Epithelial cell of proximal tubule (primary cell): ENCODE results near the gene DLL1. TPM values are rescaled to one million over a fixed set of nuclear protein-coding genes. Genes with fewer than 3 reads are reported as not detected.
A peak's percentile ranks its signal among the peaks of the same experiment; 100 is the strongest.
"Not testable (repeated sequence)": the region's sequence is repeated elsewhere in the genome, so short reads cannot be mapped to it uniquely, and the experiment has no call there.

Source experiments
- DNase-seq: peaks from one replicate; pipeline ENCODE4 v3.0.0-alpha.2; 2011; ENCODE audit warnings: low read depth
- H3K4me3 ChIP-seq: 2 replicates; pipeline ENCODE4 v1.5.1; 2011; ENCODE audit warnings: low read depth, mild to moderate bottlenecking, low read length
- CTCF ChIP-seq: conservative IDR thresholded peaks from 2 replicates; pipeline ENCODE4 v1.5.1; 2012; ENCODE audit warnings: low read depth, mild to moderate bottlenecking, low read length
- total RNA-seq: library from RNA; depleted of rRNA; stranded (reverse); fragments of >200 nt; gene quantifications from 2 replicates; pipeline ENCODE4 v1.2.3, GENCODE V29; 2015

DLL1 gene
- total RNA-seq = 1.4 and 1.7 TPM in 2 replicates

GRCh38 chr6:170290296-170291128, at the start of gene DLL1:
DLL1 (minus strand) TSS chr6:170291078; CDS start chr6:170290139, 939 bp downstream.
- no peak for DNase-seq
- peak within 1 kb of the TSS; percentile 62 for H3K4me3 ChIP-seq
- no peak for TF ChIP-seq CTCF

- H3K4me3 ChIP-seq = not testable (repeated sequence)
These were observed 44.3 kb upstream of the DLL1 start for GRCh38 chr6:170335199-170335598.

GRCh38 chr6:170329321-170329720, 38.4 kb upstream of the DLL1 start:
- DNase-seq = no peak
- no peak for TF ChIP-seq CTCF

More at GRCh38 chr6:170335199-170335598, 44.3 kb upstream of the DLL1 start:
- not testable (repeated sequence) for DNase-seq

GRCh38 chr6:170317718-170318117, 26.8 kb upstream of the DLL1 start:
- DNase-seq = no peak
- H3K4me3 ChIP-seq = no peak overlapping the region
- no peak for TF ChIP-seq CTCF

More at GRCh38 chr6:170329321-170329720, 38.4 kb upstream of the DLL1 start:
- H3K4me3 ChIP-seq = no peak overlapping the region

- DNase-seq = no peak
- TF ChIP-seq CTCF = no peak
These were observed 26.2 kb upstream of the DLL1 start for GRCh38 chr6:170317076-170317475.

GRCh38 chr6:170316071-170316470, 25.2 kb upstream of the DLL1 start:
- no peak overlapping the region for H3K4me3 ChIP-seq
- no peak for TF ChIP-seq CTCF
- no peak for DNase-seq

More at GRCh38 chr6:170317076-170317475, 26.2 kb upstream of the DLL1 start:
- no peak overlapping the region for H3K4me3 ChIP-seq

GRCh38 chr6:170314983-170315382, 24.1 kb upstream of the DLL1 start:
- no peak for TF ChIP-seq CTCF

More at GRCh38 chr6:170314983-170315382, 24.1 kb upstream of the DLL1 start:
- H3K4me3 ChIP-seq = no peak overlapping the region
- DNase-seq = no peak
